NCI-H82 treated with DMSO at 0.1 percent for 48 hours (cell line): Measurements from ENCODE around the gene ZGLP1.
A peak's percentile ranks its signal among the peaks of the same experiment; 100 is the strongest.
"Not testable (repeated sequence)": the region's sequence is repeated elsewhere in the genome, so short reads cannot be mapped to it uniquely, and the experiment has no call there.

Experiments used
- DNase-seq: peaks from one replicate; lab custom pipeline; 2025; ENCODE audit not compliant: unreplicated experiment; lab: John Stamatoyannopoulos, UW

ZGLP1 gene

DNA sequence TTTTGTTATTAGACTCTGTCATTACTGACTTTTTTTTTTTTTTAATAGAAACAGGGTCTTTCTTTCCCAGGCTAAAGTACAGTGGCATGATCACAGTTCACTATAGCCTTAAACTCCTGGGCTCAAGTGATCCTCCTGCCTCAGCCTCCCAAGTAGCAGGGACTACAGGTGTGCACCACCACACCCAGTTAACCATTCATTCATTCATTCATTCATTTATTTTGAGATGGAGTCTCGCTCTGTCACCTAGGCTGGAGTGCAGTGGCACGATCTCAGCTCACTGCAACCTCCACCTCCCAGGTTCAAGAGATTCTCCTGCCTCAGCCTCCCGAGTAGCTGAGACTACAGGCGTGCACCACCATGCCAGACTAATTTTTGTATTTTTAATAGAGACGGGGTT is 27.6 kb downstream of the ZGLP1 start:
- DNase-seq: not testable (repeated sequence)

DNA sequence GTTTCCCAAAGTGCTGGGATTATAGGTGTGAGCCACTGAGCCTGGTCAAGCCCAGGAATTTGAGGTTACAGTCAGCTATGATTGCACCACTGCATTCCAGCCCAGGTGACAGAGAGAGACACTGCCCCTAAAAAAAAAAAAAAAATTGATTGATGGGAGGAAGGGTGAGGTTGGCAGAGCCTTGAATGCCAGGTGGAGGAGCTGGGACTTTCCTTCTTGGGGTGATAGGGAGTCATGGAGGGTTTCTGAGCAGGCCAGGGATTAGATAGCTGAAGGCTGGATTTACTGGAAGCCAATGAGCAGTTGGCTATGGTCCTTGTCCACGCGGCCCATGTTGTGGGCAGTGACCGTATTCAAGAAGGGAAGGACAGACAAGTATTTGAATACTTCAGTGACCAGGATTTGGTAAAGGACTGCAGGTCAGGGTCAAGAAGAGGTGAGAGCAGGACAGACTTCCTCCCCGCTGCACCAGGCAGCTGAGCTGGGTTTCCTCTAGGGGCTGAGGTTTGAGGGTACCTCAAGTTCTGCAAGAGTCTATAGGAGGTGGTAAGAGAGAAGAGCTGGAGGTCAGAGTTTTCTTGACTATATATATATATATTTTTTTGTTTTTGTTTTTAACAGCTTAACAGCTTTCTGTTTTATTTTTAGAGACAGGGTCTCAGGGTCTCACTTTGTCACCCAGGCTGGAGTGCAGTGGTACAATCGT is 29.7 kb downstream of the ZGLP1 start:
- DNase-seq: no peak

DNA sequence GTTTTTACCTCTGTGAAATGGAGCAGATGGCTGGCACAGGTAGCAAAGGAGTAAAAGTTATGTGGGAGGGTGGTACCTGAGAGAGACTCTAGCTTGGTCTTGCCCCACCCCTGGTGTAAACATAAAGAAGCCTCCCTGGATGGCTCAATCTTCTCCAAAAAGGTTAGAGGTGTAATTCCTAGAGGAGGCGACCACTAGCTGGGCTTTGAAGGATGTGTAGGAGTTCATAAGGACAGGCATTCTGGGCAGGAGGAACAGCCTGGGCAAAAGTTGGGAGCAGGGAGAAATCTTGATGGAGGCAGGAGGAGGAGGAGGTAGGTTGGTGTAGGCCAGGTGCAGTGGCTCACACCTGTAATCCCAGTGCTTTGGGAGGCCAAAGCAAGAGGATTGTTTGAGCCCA is 30.7 kb downstream of the ZGLP1 start:
- no peak for DNase-seq

DNA sequence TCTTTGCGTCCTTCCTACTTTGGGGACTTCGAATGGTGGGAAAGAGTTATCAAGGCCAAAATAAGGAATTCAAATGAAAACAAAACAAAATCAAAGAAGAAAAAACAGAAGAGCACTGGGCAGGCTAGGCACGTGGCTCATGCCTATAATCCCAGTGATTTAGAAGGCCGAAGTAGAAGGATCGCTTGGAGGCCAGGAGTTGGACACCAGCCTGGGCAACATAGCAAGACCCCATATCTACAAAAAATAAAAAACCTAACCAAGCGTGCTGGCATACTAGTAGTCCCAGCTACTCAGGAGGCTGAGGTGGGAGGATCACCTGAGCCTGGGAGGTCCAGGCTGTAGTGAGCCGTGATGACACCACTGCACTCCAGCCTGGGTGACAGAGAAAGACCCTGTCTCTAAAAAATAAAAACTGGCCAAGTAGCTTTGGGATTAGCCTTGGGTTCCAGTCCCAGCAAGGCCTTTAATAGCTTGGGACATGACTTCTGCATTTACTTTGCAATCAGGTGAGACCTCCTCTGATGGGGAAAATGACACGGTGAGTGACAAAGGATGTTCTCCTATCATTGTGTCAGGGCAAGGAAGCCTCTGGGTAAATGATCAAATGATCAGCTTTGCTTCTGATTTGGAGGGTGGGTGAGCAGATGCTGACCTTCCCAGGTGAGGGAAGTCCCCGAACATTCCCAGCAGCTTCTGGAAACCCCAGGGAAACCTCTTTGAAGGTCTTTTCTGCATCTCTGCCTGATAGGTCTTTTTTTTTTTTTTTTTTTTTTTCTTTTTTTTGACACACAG is 31.6 kb downstream of the ZGLP1 start:
- DNase-seq: no peak

DNA sequence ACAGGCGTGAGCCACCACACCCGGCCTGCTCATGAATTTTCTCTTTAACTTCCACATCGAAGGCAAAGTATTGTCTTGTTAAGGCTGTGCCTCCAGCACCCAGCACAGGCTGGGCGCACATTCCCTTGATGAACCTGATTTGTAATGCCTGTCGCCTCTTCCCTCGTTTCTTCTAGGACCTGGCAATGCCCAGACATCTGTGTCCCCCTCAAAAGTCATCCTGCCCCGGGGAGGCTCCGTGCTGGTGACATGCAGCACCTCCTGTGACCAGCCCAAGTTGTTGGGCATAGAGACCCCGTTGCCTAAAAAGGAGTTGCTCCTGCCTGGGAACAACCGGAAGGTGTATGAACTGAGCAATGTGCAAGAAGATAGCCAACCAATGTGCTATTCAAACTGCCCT is 35.0 kb downstream of the ZGLP1 start:
- DNase-seq: no peak

DNA sequence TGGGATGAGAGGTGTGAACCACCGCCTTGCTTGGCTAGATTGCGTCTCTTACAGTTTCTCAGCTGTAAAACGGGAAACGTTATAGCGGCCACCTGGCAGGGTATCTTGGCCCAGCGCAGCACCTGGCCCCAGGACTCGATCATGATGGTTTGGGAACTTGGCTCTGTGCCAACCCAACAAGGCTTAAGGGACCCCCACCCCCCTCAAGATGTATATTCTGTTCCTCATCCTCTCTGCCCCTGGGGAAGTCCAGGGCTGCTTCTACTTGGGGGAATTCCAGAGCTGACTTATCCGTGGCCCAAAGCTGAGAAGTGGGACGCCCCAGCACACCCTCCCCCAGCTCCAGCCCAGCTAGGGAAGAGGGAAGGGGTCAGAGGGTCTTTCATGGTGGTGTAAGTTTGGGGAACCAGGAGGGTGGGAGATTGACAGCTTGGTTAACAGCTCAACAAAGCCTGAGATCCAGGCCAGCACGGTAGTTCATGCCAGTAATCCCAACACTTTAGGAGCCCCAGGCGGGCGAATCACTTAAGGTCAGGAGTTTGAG is 38.0 kb downstream of the ZGLP1 start:
- DNase-seq: no peak

DNA sequence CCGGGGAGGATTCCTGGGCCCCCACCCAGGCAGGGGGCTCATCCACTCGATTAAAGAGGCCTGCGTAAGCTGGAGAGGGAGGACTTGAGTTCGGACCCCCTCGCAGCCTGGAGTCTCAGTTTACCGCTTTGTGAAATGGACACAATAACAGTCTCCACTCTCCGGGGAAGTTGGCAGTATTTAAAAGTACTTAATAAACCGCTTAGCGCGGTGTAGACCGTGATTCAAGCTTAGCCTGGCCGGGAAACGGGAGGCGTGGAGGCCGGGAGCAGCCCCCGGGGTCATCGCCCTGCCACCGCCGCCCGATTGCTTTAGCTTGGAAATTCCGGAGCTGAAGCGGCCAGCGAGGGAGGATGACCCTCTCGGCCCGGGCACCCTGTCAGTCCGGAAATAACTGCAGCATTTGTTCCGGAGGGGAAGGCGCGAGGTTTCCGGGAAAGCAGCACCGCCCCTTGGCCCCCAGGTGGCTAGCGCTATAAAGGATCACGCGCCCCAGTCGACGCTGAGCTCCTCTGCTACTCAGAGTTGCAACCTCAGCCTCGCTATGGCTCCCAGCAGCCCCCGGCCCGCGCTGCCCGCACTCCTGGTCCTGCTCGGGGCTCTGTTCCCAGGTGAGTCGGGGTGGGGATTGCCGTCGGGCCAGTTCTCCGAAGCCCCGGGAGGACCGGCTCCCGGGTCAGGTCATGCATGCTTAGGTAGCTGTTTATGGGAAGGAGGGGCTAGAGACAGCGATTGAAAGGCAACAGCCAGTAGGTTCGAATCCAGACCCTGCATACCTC is 38.8 kb downstream of the ZGLP1 start, which contains the start of gene ICAM1:
Gene ICAM1, plus strand, starts transcription at position 505 of the 779 bp plus-strand sequence. Its CDS starts 40 bp downstream, at position 545.
- DNase-seq: no peak

DNA sequence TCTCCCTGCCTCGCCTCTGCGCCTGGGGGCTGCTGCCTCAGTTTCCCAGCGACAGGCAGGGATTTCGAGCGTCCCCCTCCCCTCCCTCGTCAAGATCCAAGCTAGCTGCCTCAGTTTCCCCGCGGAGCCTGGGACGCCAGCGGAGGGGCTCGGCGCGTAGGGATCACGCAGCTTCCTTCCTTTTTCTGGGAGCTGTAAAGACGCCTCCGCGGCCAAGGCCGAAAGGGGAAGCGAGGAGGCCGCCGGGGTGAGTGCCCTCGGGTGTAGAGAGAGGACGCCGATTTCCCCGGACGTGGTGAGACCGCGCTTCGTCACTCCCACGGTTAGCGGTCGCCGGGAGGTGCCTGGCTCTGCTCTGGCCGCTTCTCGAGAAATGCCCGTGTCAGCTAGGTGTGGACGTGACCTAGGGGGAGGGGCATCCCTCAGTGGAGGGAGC is 39.4 kb downstream of the ZGLP1 start:
- DNase-seq: no peak

DNA sequence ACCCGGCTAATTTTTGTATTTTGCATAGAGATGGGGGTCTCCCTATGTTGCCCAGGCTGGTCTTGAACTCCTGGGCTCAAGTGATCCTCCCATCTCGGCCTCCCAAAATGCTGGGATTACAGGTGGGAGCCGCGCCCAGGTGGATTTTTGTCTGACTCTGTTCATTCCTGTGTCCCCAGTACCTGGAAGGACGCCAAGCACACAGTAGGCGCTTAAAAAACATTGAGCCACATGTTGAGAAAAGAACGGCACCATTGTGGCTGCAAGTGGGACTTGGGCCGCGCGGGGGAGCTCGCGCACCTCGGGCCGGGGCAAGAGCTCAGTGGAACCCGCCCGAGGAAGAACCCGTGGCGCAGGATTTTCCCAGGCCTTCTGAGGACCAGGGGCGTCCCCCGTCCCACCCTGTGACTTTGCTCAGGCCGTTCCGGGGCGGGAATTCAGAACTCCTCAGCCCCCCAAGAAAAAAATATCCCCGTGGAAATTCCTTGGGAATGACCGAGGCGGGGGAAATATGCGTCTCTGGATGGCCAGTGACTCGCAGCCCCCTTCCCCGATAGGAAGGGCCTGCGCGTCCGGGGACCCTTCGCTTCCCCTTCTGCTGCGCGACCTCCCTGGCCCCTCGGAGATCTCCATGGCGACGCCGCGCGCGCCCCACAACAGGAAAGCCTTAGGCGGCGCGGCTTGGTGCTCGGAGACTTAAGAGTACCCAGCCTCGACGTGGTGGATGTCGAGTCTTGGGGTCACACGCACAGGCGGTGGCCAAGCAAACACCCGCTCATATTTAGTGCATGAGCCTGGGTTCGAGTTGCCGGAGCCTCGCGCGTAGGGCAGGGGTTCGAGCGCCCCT is 40.1 kb downstream of the ZGLP1 start:
- DNase-seq: peak; percentile 15

DNA sequence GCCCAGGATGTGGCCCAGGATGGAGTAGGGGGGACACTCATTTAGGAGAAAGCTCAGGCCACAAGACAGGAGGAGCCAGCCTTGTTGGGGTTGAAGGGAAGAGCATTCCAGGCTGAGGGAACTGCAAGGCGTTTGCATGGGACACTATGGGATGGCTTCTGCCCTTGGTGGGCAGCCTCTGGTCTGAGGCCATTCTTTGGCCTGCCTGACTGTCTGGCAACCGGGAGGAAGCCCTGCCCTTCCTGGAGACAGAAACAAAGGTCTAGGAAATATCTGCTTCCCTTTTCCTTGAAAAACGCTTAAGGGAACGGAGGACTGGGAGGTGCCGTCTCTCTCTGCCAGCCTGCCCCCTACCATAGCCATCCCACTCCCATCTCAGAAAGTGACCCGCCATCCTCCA is 41.5 kb downstream of the ZGLP1 start:
- DNase-seq: no peak

DNA sequence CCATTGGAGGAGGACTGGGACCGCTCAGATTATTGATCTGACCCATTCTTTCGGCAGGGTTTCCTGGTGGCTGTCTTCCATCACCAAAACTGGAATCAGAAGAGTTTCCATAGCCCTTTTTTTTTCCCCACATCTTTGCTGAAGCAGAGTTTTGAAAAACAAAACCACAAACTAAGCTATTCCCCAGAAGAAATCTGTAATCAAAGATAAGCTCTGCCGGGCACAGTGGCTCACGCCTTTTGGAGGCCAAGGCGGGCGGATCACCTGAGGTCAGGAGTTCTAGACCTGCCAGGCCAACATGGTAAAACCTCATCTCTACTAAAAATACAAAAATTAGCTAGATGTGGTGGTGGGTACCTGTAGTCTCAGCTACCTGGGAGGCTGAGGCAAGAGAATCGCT is 42.9 kb downstream of the ZGLP1 start:
- no peak for DNase-seq

DNA sequence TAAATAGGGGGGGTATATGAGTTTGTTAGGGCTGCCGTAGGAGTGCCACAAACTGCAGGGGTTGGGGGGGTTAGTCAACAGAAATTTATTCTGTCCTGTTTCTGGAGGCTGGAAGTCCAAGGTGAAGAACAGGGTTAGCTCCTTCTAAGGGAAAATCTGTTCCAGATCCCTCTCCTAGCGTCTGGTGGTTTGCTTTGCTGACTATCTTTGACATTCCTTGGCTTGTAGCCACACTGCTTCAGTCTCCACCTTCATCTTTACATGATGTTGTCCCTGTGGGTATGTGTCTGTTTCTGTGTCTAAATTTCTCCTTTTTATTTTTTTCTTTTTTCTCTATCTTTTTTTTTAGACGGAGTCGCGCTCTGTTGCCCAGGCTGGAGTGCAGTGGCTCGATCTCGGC is 46.8 kb downstream of the ZGLP1 start:
- DNase-seq: no peak

DNA sequence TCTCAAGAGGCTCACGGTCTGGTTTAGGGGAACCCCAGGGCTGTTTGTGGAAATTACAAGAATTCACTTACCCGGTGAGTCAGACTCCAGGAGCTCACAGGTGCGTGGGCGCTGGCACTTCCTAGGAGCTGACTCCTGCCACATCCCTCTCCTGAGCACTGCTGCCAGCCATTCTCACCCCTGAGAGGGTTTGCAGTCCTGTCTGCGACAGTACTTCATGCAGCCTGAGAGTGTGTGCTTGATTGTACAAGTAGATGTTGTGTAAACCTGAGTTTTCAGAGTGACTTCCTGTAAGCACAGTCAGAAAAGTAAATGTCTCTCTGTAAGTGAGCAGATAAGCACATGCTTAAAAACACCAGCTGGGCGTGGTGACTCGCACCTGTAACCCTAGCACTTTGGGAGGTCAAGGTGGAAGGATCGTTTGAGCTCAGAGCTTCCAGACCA is 49.5 kb downstream of the ZGLP1 start:
- no peak for DNase-seq

DNA sequence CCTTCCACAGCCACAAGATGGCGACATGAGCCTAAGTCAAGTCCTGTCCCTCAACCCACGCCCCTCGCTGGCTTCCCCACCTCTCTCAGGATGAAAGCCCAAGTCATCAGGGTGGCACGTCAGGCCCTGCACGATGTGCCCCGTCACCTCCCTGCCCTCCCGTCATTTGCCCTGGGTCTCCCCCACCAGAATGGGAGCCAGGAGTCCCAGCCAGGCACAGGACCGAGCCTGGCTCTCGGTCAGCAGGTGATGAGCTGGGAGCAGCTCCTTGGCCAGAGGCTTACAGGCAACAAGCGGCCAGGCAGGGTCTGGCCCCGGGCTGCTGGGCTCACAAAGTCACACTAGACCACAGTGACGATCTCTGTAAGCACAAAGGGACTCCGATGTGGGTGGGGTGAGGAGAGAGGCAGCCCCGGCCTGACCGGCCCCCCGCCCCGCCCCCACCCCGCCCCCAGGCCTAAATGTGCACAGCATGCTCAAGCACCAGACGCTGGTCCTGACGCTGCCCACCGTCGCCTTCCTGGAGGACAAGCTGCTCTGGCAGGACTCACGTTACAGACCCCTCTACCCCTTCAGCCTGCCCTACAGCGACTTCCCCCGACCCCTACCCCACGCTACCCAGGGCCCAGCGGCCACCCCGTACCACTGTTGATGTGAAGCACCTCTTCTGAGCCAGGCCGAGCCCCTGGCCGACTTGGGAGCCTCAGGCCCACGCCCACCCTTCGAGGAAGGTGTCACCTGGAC is 50.3 kb downstream of the ZGLP1 start:
- peak; percentile 56 for DNase-seq

DNA sequence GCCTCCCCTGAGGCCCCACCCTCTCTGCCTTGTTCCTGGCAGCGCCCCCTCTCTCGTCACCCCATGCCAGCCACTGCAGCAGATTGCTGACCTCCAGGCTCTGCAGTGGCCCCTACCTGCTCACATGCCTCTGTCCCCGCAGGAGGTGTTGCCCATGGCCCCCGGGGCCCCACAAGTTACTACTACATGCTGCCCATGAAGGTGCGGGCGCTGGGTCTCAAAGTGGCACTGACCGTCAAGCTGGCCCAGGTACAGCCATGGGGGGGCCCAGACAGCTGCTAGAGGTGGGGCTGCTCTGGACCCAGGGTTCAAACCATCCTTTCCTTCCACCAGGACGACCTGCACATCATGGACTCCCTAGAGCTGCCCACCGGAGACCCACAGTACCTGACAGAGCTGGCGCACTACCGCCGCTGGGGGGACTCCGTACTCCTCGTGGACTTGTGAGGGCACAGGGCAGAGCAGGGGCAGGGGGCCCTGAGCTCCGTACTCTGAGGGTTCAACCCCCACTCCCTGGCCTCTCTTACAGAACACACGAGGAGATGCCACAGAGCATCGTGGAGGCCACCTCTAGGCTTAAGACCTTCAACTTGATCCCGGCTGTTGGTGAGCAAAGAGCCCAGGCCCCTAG is 51.4 kb downstream of the ZGLP1 start:
- no peak for DNase-seq

DNA sequence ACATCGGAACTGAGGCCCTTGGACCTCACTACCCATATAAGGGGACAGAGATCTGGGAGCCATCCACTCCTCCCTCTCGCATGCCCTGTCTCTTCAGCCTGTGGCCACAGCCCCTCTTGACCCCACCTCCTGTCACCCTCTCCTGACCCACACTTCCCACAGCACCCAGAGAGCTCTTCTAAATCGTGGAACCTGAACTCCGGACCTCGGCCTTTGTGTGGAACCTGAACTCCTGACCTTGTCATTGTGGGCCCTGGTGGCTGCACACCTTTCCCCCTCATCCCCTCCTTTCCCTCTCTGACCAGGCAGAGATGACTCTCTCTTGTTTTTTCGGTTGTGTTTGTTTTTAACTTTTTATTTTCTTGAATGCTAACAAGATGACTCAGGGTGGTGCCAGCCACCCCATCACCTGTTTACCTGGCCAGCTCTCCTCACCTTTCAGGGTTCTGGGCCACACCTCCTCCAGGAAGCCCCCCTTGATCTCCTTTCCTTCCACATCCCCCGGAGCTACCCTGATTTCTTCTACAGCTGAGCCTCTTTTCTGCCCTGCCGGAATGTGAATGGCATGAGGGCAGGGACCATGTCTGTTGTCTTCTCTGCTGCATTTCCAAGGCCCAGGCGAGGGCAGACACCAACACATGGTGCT is 52.5 kb downstream of the ZGLP1 start:
- no peak for DNase-seq

DNA sequence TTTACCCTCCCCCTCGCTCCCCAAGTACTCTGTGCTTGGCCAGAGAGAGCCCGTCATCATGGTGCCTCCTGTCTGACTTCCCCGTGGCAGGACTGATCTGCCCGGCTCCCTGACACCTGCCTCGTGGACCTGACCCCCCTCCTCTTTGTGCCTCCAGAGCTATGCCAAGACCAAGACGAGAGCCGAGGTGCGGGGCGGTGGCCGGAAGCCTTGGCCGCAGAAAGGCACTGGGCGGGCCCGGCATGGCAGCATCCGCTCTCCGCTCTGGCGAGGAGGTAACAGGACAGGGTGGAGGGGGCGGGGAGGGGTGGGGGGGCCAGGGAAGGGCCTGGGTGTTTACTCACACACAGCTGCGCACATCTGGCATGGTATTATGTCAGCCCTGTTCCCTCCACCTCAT is 53.1 kb downstream of the ZGLP1 start:
- DNase-seq: no peak

DNA sequence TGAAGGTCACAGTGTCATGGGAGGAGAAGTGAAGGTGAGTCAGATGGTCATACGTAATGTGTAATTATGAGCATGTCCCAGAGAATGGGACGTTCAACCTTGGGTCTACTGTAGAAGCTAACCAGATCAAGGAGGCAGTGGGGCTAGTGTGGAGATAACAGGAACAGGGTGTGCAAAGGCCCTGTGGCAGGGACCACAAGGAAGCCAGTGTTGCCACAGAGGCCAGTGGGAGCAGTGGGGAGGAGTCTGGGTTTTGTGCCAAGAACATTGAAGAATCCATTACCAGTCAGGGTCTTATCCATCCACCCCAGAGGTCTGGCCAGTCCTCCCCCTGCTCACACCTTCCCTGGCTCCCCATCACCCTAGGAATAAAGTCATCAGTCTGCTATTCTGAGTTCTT is 54.3 kb downstream of the ZGLP1 start:
- no peak for DNase-seq
